ENCODE data around the gene RGS19. TPM values are rescaled to one million over a fixed set of nuclear protein-coding genes. Genes with fewer than 3 reads are reported as not detected.

The RGS19 gene
- total RNA-seq, 1 donor from 2014 or later, result 2.0 TPM

GRCh38 chr20:64048402-64049044, 30.8 kb downstream of the RGS19 start:
- peak overlapping the region; percentile 35 for H3K4me3 ChIP-seq
- no peak overlapping the region for H3K27ac ChIP-seq
- H3K4me1 Mint-ChIP-seq, result peaks cover 4% of the 10 kb centered on the region
- no peaks in the 10 kb centered on the region for H3K36me3 Mint-ChIP-seq
- no peak overlapping the region for H3K4me3 Mint-ChIP-seq
- H3K9ac ChIP-seq, result no peak overlapping the region
- no peaks in the 10 kb centered on the region for H3K36me3 ChIP-seq
- TF ChIP-seq CTCF (IDR thresholded peaks at IDR 0.05) (no peak), EZH2phosphoT487 (IDR thresholded peaks at IDR 0.05) (peak; percentile 92), EZH2 (IDR thresholded peaks at IDR 0.05) (peak; percentile 95)
- H3K9me3 Mint-ChIP-seq, result no peaks in the 10 kb centered on the region
- H3F3A ChIP-seq (ENCODE audit: low read depth), result peaks cover 27% of the 10 kb centered on the region
- peaks cover 18% of the 10 kb centered on the region for H4K20me1 ChIP-seq (ENCODE audit: low read depth)
- no peaks in the 10 kb centered on the region for H3K79me2 ChIP-seq (ENCODE audit: low read depth)
- peak; percentile 70 for DNase-seq (ENCODE audit: low spot score)
- no peaks in the 10 kb centered on the region for H3K9me3 ChIP-seq (ENCODE audit: low read depth)
- H3K4me1 ChIP-seq, result peaks cover 8% of the 10 kb centered on the region
- peak overlapping the region; percentile 67 for H3K4me2 ChIP-seq
- H2AFZ ChIP-seq (replicated peaks), result peak overlapping the region; percentile 63
- H3K27me3 Mint-ChIP-seq (ENCODE audit: insufficient read depth, low read depth), result peaks cover 59% of the 10 kb centered on the region
- H3K27ac Mint-ChIP-seq, result no peak overlapping the region
- peaks cover 98% of the 10 kb centered on the region for H3K27me3 ChIP-seq

- H3K27me3 ChIP-seq, result peaks cover 100% of the 10 kb centered on the region
These were observed 31.3 kb downstream of the RGS19 start for GRCh38 chr20:64047968-64048401.

GRCh38 chr20:64047046-64047389, 32.3 kb downstream of the RGS19 start:
- no peak overlapping the region for H3K4me3 ChIP-seq
- no peaks in the 10 kb centered on the region for H3K79me2 ChIP-seq (ENCODE audit: low read depth)
- peaks cover 8% of the 10 kb centered on the region for H3K4me1 ChIP-seq
- no peaks in the 10 kb centered on the region for H3K36me3 ChIP-seq
- Mint-ChIP-seq H3K4me3 (no peak overlapping the region), H3K9me3 (no peaks in the 10 kb centered on the region), H3K27ac (no peak overlapping the region), H3K36me3 (no peaks in the 10 kb centered on the region), H3K27me3 (ENCODE audit: insufficient read depth, low read depth) (peaks cover 60% of the 10 kb centered on the region), H3K4me1 (no peaks in the 10 kb centered on the region)
- no peak overlapping the region for H3K4me2 ChIP-seq
- H3K9ac ChIP-seq, result no peak overlapping the region
- H3F3A ChIP-seq (ENCODE audit: low read depth), result peaks cover 28% of the 10 kb centered on the region
- no peaks in the 10 kb centered on the region for H3K9me3 ChIP-seq (ENCODE audit: low read depth)
- no peak overlapping the region for H3K27ac ChIP-seq
- no peak for DNase-seq (ENCODE audit: low spot score)
- TF ChIP-seq EZH2 (IDR thresholded peaks at IDR 0.05) (no peak), EZH2phosphoT487 (IDR thresholded peaks at IDR 0.05) (no peak), CTCF (IDR thresholded peaks at IDR 0.05) (no peak)
- H2AFZ ChIP-seq (replicated peaks), result no peak overlapping the region
- H4K20me1 ChIP-seq (ENCODE audit: low read depth), result peaks cover 18% of the 10 kb centered on the region
- H3K27me3 ChIP-seq, result peaks cover 100% of the 10 kb centered on the region

More at GRCh38 chr20:64047968-64048401, 31.3 kb downstream of the RGS19 start:
- Histone ChIP-seq H3K4me3 (peak overlapping the region; percentile 35), H3K27ac (no peak overlapping the region), H2AFZ (replicated peaks) (peak overlapping the region; percentile 45), H3K4me2 (peak overlapping the region; percentile 67), H3F3A (ENCODE audit: low read depth) (peaks cover 28% of the 10 kb centered on the region), H3K79me2 (ENCODE audit: low read depth) (no peaks in the 10 kb centered on the region), H4K20me1 (ENCODE audit: low read depth) (peaks cover 18% of the 10 kb centered on the region), H3K36me3 (no peaks in the 10 kb centered on the region), H3K4me1 (peaks cover 8% of the 10 kb centered on the region), H3K9ac (no peak overlapping the region), H3K9me3 (ENCODE audit: low read depth) (no peaks in the 10 kb centered on the region)
- no peak overlapping the region for H3K27ac Mint-ChIP-seq
- H3K4me1 Mint-ChIP-seq, result no peaks in the 10 kb centered on the region
- H3K9me3 Mint-ChIP-seq, result no peaks in the 10 kb centered on the region
- peak overlapping the region; percentile 63 for H3K4me3 Mint-ChIP-seq
- peaks cover 62% of the 10 kb centered on the region for H3K27me3 Mint-ChIP-seq (ENCODE audit: insufficient read depth, low read depth)
- TF ChIP-seq EZH2 (IDR thresholded peaks at IDR 0.05) (peak; percentile 100), CTCF (IDR thresholded peaks at IDR 0.05) (no peak), EZH2phosphoT487 (IDR thresholded peaks at IDR 0.05) (peak; percentile 99)
- H3K36me3 Mint-ChIP-seq, result no peaks in the 10 kb centered on the region
- DNase-seq (ENCODE audit: low spot score), result peak; percentile 68
